Measurements from ENCODE around the gene SUGP2.

GRCh38 chr19:19004144-19004543 is 29.2 kb downstream of the SUGP2 start:
- no peak for TF ChIP-seq POLR2AphosphoS5 (IDR thresholded peaks at IDR 0.05)
- TF ChIP-seq, protein P1, sequence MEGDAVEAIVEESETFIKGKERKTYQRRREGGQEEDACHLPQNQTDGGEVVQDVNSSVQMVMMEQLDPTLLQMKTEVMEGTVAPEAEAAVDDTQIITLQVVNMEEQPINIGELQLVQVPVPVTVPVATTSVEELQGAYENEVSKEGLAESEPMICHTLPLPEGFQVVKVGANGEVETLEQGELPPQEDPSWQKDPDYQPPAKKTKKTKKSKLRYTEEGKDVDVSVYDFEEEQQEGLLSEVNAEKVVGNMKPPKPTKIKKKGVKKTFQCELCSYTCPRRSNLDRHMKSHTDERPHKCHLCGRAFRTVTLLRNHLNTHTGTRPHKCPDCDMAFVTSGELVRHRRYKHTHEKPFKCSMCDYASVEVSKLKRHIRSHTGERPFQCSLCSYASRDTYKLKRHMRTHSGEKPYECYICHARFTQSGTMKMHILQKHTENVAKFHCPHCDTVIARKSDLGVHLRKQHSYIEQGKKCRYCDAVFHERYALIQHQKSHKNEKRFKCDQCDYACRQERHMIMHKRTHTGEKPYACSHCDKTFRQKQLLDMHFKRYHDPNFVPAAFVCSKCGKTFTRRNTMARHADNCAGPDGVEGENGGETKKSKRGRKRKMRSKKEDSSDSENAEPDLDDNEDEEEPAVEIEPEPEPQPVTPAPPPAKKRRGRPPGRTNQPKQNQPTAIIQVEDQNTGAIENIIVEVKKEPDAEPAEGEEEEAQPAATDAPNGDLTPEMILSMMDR (IDR thresholded peaks at IDR 0.05) = no peak
